GM21619 (cell line): Measurements from ENCODE around the gene ZFP3.
"Not testable (repeated sequence)": the region's sequence is repeated elsewhere in the genome, so short reads cannot be mapped to it uniquely, and the experiment has no call there.

Experiments used
- ATAC-seq: cut with Tn5 transposase; IDR thresholded peaks from one replicate; pipeline ENCODE4 v1.9.1; 2021; ENCODE audit not compliant: unreplicated experiment

ZFP3 gene

GRCh38 chr17:5077275-5077674 is 992 bp upstream of the ZFP3 start:
- ATAC-seq: not testable (repeated sequence)

- no peak for ATAC-seq
Observed at GRCh38 chr17:5077781-5078105, 524 bp upstream of the ZFP3 start.

- ATAC-seq: no peak
Observed at GRCh38 chr17:5080591-5080990, 2.3 kb downstream of the ZFP3 start.

- no peak for ATAC-seq
Observed at GRCh38 chr17:5092218-5093010, 14.1 kb downstream of the ZFP3 start.

- ATAC-seq: no peak
Observed at GRCh38 chr17:5096731-5097100, 18.4 kb downstream of the ZFP3 start.

GRCh38 chr17:5097101-5097834 is 19.0 kb downstream of the ZFP3 start:
- no peak for ATAC-seq

GRCh38 chr17:5099271-5099670 is 21.0 kb downstream of the ZFP3 start:
- ATAC-seq: no peak

- ATAC-seq: no peak
Observed at GRCh38 chr17:5100832-5101231, 22.6 kb downstream of the ZFP3 start.

GRCh38 chr17:5110816-5111215 is 32.5 kb downstream of the ZFP3 start:
- ATAC-seq: no peak

GRCh38 chr17:5111402-5112204 is 33.3 kb downstream of the ZFP3 start, which contains the start of gene ZNF232:
Gene ZNF232 (minus strand): TSS chr17:5111878. CDS start chr17:5111822, 56 bp downstream.
- ATAC-seq: peak; percentile 88

- ATAC-seq: no peak
Observed at GRCh38 chr17:5115673-5116651, 37.7 kb downstream of the ZFP3 start, which contains the start of gene USP6. Gene USP6 (plus strand): TSS chr17:5116032. CDS start chr17:5130368, 14,336 bp downstream.

- ATAC-seq: no peak
Observed at GRCh38 chr17:5118219-5118618, 40.0 kb downstream of the ZFP3 start.

GRCh38 chr17:5120036-5120435 is 41.8 kb downstream of the ZFP3 start:
- ATAC-seq: no peak

GRCh38 chr17:5120436-5121185 is 42.3 kb downstream of the ZFP3 start:
- ATAC-seq: not testable (repeated sequence)

GRCh38 chr17:5121186-5121841 is 43.0 kb downstream of the ZFP3 start:
- ATAC-seq: no peak

- not testable (repeated sequence) for ATAC-seq
Observed at GRCh38 chr17:5122056-5122455, 43.8 kb downstream of the ZFP3 start.

- ATAC-seq: no peak
Observed at GRCh38 chr17:5122586-5123342, 44.5 kb downstream of the ZFP3 start.
